ENCODE measurements around the gene PEAR1.

The PEAR1 gene

DNA sequence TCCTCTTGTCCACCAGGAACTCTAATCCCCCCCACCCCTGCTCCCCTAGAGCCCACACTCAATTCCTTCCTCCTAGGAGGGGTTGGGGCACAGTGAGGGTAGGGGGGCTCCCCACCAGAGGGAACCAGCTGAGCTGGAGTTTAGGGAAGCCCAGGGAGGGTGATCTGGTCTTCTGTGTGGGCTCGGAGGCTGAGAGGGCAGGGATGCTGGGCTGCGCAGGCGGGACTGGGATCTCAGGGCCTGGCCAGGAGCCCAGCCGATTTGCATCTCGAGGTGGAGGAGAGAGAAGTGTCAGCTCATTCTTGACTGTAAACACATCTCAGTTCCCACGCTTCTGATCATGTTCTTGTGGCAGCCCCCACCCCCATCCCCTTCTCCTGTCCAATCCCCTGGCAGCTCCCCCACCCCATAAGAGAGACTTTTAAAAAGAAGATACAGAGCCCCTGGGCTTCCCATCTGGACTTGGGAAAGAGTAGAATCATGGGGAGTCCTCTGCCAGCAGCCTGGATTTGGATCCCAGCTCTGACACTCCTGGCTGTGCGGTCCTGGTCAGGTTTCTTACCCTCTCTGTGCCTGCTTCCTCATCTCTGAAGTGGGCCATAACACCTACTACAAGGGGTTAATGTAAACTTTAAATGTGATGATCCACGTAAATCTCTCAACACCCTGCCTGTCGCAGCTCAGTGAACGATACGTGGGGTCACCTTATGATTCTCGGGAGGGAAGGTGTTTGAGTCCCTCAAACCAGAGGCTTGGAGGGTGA lies 6.6 kb downstream of the PEAR1 start:
- Mint-ChIP-seq H3K4me1 (peaks cover 72% of the 10 kb centered on the region), H3K4me3 (peak overlapping the region in 2 of 3 experiments; percentile 8 to 71), H3K27me3 (ENCODE audit: low read depth) (peaks cover 17% of the 10 kb centered on the region), H3K27ac (peak overlapping the region; percentile 83 to 95 (median 94)), H3K36me3 (ENCODE audit: low read depth) (no peaks in the 10 kb centered on the region), H3K9me3 (no peaks in the 10 kb centered on the region)
- TF ChIP-seq, protein P1, sequence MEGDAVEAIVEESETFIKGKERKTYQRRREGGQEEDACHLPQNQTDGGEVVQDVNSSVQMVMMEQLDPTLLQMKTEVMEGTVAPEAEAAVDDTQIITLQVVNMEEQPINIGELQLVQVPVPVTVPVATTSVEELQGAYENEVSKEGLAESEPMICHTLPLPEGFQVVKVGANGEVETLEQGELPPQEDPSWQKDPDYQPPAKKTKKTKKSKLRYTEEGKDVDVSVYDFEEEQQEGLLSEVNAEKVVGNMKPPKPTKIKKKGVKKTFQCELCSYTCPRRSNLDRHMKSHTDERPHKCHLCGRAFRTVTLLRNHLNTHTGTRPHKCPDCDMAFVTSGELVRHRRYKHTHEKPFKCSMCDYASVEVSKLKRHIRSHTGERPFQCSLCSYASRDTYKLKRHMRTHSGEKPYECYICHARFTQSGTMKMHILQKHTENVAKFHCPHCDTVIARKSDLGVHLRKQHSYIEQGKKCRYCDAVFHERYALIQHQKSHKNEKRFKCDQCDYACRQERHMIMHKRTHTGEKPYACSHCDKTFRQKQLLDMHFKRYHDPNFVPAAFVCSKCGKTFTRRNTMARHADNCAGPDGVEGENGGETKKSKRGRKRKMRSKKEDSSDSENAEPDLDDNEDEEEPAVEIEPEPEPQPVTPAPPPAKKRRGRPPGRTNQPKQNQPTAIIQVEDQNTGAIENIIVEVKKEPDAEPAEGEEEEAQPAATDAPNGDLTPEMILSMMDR (IDR thresholded peaks at IDR 0.05; ENCODE audit: unreplicated experiment in 3 of 3) = no peak

DNA sequence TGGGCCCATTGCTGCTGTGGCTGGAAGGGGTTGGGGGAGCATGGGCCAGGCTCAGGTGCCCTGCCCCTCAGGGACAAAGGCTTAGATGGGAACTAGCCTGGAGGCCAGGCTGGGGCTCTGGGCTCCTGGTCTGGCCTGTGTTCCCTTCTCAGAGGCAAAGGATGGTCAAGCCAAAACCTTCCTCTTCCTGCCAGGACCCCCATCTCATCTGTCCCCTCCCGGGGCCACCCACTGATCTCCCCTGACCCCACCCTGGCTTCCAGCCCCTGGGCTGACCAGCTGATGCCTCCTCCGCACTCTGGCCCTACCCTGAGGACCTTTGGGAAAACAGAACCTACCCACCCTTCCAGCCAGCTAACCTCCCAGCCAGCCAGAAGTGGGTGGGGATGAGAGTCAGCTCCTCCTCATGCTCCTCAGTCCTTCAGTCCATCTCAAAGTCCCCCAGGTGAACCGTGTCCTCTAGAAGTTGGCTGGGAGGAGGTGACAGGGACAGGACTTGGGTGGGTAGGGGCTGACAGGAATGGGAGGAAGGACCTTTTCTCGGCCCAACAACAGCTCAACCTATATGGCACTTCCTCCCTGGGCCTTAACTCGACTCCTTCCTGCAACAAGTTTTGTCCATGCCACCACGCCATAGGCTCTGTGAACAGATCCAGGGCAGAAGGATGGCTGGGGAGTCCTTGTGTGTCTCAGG lies 7.5 kb downstream of the PEAR1 start:
- Mint-ChIP-seq H3K9me3 (no peaks in the 10 kb centered on the region), H3K4me1 (peaks cover 71% of the 10 kb centered on the region), H3K27me3 (ENCODE audit: low read depth) (peaks cover 19% of the 10 kb centered on the region), H3K27ac (peak overlapping the region; percentile 86 to 94 (median 90)), H3K36me3 (ENCODE audit: low read depth) (no peaks in the 10 kb centered on the region), H3K4me3 (peak overlapping the region in 1 of 3 experiments; percentile 18)
- TF ChIP-seq, protein P1 (IDR thresholded peaks at IDR 0.05; ENCODE audit: unreplicated experiment in 3 of 3) = no peak

GRCh38 chr1:156901590-156901900 lies 8.0 kb downstream of the PEAR1 start:
- no peaks in the 10 kb centered on the region for H3K36me3 Mint-ChIP-seq (ENCODE audit: low read depth)
- peaks cover 17% of the 10 kb centered on the region for H3K27me3 Mint-ChIP-seq (ENCODE audit: low read depth)
- peaks cover 70% of the 10 kb centered on the region for H3K4me1 Mint-ChIP-seq
- peak overlapping the region; percentile 86 to 94 (median 90) for H3K27ac Mint-ChIP-seq
- TF ChIP-seq, protein P1 (IDR thresholded peaks at IDR 0.05; ENCODE audit: unreplicated experiment in 3 of 3) = no peak
- H3K9me3 Mint-ChIP-seq = no peaks in the 10 kb centered on the region
- peak overlapping the region in 1 of 3 experiments; percentile 18 for H3K4me3 Mint-ChIP-seq

DNA sequence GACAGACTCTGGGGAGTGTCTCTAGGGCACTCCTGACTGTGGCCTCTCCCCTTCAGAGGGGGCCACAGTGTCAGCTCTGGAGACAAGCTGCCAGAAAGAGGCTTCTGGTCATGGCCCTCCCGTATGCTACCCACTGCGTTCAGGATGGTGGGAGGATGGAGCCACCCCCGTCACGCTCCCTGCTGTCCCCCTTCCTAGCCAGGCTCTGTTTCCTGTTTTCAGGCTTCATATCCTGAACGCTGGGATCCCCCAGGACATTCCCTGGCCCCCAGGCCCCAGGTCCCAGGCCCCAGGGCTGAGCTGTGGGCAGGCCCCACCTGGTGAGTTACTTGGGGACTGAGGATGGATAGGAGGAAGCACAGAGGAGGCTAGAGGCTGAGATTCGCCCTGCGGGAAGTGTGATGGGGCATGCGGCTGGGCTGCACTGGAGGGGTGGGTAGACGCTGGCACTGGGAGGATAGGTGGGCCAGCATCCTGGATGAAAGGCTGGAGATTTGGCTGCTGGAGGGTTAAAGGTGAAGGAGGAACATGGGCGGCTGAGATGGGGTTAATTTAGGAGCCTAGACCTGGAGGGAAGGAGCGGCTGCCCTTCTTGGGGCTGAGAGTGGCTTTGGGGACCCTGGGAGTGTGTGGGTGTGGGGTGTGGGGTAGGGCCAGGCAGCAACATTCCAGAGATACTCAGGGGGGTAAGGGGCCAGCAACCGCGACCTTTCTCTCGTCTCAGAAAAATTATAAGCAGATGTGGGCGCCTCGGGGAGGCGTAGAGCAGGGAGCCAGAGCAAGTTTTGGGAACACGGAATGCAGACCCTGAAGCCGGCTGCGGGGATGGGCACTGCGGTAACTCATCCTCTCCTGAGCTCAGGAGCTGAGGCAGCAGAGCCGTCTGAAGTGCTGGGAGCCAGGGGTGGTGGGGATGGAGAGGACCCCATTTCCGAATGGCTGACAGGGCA lies 8.7 kb downstream of the PEAR1 start:
- Mint-ChIP-seq H3K27ac (peak overlapping the region; percentile 86 to 94 (median 90)), H3K9me3 (no peaks in the 10 kb centered on the region), H3K27me3 (ENCODE audit: low read depth) (peaks cover 12% of the 10 kb centered on the region), H3K4me1 (peaks cover 69% of the 10 kb centered on the region), H3K4me3 (peak overlapping the region; percentile 17 to 55 (median 40)), H3K36me3 (ENCODE audit: low read depth) (peaks cover 5% of the 10 kb centered on the region)
- TF ChIP-seq, protein P1 (IDR thresholded peaks at IDR 0.05; ENCODE audit: unreplicated experiment in 3 of 3) = no peak

GRCh38 chr1:156903328-156904091 lies 10.0 kb downstream of the PEAR1 start:
- TF ChIP-seq, protein P1 (IDR thresholded peaks at IDR 0.05; ENCODE audit: unreplicated experiment in 3 of 3) = no peak
- H3K27me3 Mint-ChIP-seq (ENCODE audit: low read depth) = peaks cover 11% of the 10 kb centered on the region
- H3K36me3 Mint-ChIP-seq (ENCODE audit: low read depth) = peaks cover 5% of the 10 kb centered on the region
- H3K9me3 Mint-ChIP-seq = no peaks in the 10 kb centered on the region
- H3K27ac Mint-ChIP-seq = peak overlapping the region; percentile 75 to 94 (median 78)
- H3K4me1 Mint-ChIP-seq = peaks cover 59% of the 10 kb centered on the region
- H3K4me3 Mint-ChIP-seq = peak overlapping the region in 2 of 3 experiments; percentile 28 to 45

Data from nephron (organoid).